HepG2 (cell line): ENCODE measurements around the gene LGALS4. TPM values are rescaled to one million over a fixed set of nuclear protein-coding genes. Genes with fewer than 3 reads are reported as not detected.

Experiments used
- ATF1 ChIP-seq: IDR thresholded peaks from 2 replicates; pipeline ENCODE4 v1.6.1; 2016; ENCODE audit warnings: mild to moderate bottlenecking, control low read depth
- CENPX ChIP-seq: sonication (generic); formaldehyde crosslinking; IDR thresholded peaks from 2 replicates; pipeline ENCODE4 v1.9.0; 2021; ENCODE audit warnings: mild to moderate bottlenecking, missing genetic modification reagents, moderate library complexity
- DNMT3B ChIP-seq: conservative IDR thresholded peaks from 2 replicates; pipeline ENCODE4 v1.6.1; 2016; ENCODE audit warnings: missing biosample characterization, control low read depth
- ELF1 ChIP-seq: sonication (generic); formaldehyde crosslinking; IDR thresholded peaks from 2 replicates; pipeline ENCODE4 v1.4.0; 2020; ENCODE audit warnings: missing genetic modification reagents
- GTF3A ChIP-seq: sonication (generic); formaldehyde crosslinking; conservative IDR thresholded peaks from 2 replicates; pipeline ENCODE4 v1.4.0; 2020; ENCODE audit warnings: mild to moderate bottlenecking, missing genetic modification reagents
- HOXA7 ChIP-seq: sonication (generic); formaldehyde crosslinking; IDR thresholded peaks from 2 replicates; pipeline ENCODE4 v1.8.1; 2022; ENCODE audit warnings: mild to moderate bottlenecking, missing genetic modification reagents, moderate library complexity
- KDM3A ChIP-seq: IDR thresholded peaks from 2 replicates; pipeline ENCODE4 v1.6.1; 2018; ENCODE audit warnings: low read depth, missing compliant biosample characterization
- KLF13 ChIP-seq: sonication (generic); formaldehyde crosslinking; IDR thresholded peaks from 2 replicates; pipeline ENCODE4 v1.4.0; 2020; ENCODE audit warnings: mild to moderate bottlenecking, missing genetic modification reagents
- LCORL ChIP-seq, 2 experiments: fragments of 450-650 bp in 1 of 2; sonication (generic) in 1 of 2; formaldehyde crosslinking in 1 of 2; IDR thresholded peaks; 2 replicates each; pipeline versions ENCODE4 v1.5.0 to v1.6.1; 2017 to 2020; ENCODE audit warnings: antibody characterized with exemption in 1 of 2, missing genetic modification reagents in 1 of 2
- MEIS2 ChIP-seq: sonication (generic); formaldehyde crosslinking; IDR thresholded peaks from 2 replicates; pipeline ENCODE4 v1.9.0; 2021; ENCODE audit warnings: mild to moderate bottlenecking, missing genetic modification reagents
- NFE2L1 ChIP-seq: sonication (generic); formaldehyde crosslinking; IDR thresholded peaks from 2 replicates; pipeline ENCODE4 v1.4.0; 2020; ENCODE audit warnings: missing genetic modification reagents, mild to moderate bottlenecking, borderline replicate concordance
- PTBP1 ChIP-seq: fragments of 200-400 bp; formaldehyde crosslinking; IDR thresholded peaks from 2 replicates; pipeline ENCODE4 v1.6.1; 2018; ENCODE audit warnings: low read length, low read depth; ENCODE audit not compliant: poor library complexity, severe bottlenecking
- RBM22 ChIP-seq: fragments of 200-400 bp; formaldehyde crosslinking; optimal IDR thresholded peaks from 2 replicates; pipeline ENCODE3; 2017; ENCODE audit warnings: mild to moderate bottlenecking, low read length, moderate library complexity
- SIX1 ChIP-seq: sonication (generic); formaldehyde crosslinking; IDR thresholded peaks from 2 replicates; pipeline ENCODE4 v1.4.0; 2020; ENCODE audit warnings: missing genetic modification reagents, borderline replicate concordance
- TBL1XR1 ChIP-seq: fragments of 150-350 bp; IDR thresholded peaks from 2 replicates; pipeline ENCODE4 v1.6.1; 2014; ENCODE audit warnings: borderline replicate concordance, low read length; ENCODE audit not compliant: partially characterized antibody
- TBP ChIP-seq: sonication (generic); formaldehyde crosslinking; IDR thresholded peaks from 2 replicates; pipeline ENCODE4 v1.5.0; 2020; ENCODE audit warnings: missing genetic modification reagents
- ZBTB38 ChIP-seq: sonication (generic); formaldehyde crosslinking; IDR thresholded peaks from 2 replicates; pipeline ENCODE4 v1.5.1; 2020; ENCODE audit warnings: mild to moderate bottlenecking, missing genetic modification reagents
- ZIK1 ChIP-seq: sonication (generic); formaldehyde crosslinking; IDR thresholded peaks from 2 replicates; pipeline ENCODE4 v1.5.0; 2020; ENCODE audit warnings: mild to moderate bottlenecking, low read depth, missing genetic modification reagents, borderline replicate concordance
- ZKSCAN8 ChIP-seq: IDR thresholded peaks from 2 replicates; pipeline ENCODE4 v1.6.1; 2016; ENCODE audit warnings: borderline replicate concordance, missing genetic modification reagents, missing compliant biosample characterization
- ZMYM4 ChIP-seq: sonication (generic); formaldehyde crosslinking; IDR thresholded peaks from 2 replicates; pipeline ENCODE4 v1.8.1; 2023; ENCODE audit warnings: mild to moderate bottlenecking, missing genetic modification reagents
- ZNF282 ChIP-seq: fragments of 450-650 bp; IDR thresholded peaks from 2 replicates; pipeline ENCODE4 v1.6.1; 2018; ENCODE audit not compliant: partially characterized antibody
- ZNF441 ChIP-seq: sonication (generic); formaldehyde crosslinking; IDR thresholded peaks from 2 replicates; pipeline ENCODE4 v1.7.0; 2021; ENCODE audit warnings: missing genetic modification reagents, borderline replicate concordance
- ZNF460 ChIP-seq: sonication (generic); formaldehyde crosslinking; IDR thresholded peaks from 2 replicates; pipeline ENCODE4 v1.5.1; 2020; ENCODE audit warnings: missing genetic modification reagents, mild to moderate bottlenecking, borderline replicate concordance
- ZNF496 ChIP-seq: sonication (generic); formaldehyde crosslinking; IDR thresholded peaks from 2 replicates; pipeline ENCODE4 v1.8.1; 2023; ENCODE audit warnings: mild to moderate bottlenecking, moderate library complexity, missing genetic modification reagents; ENCODE audit not compliant: insufficient replicate concordance
- ZNF615 ChIP-seq: sonication (generic); formaldehyde crosslinking; IDR thresholded peaks from 2 replicates; pipeline ENCODE4 v1.5.0; 2020; ENCODE audit warnings: mild to moderate bottlenecking, missing genetic modification reagents, borderline replicate concordance
- ZNF724P ChIP-seq: sonication (generic); formaldehyde crosslinking; IDR thresholded peaks from 2 replicates; pipeline ENCODE4 v1.8.0; 2022; ENCODE audit warnings: missing genetic modification reagents, borderline replicate concordance
- ZNF761 ChIP-seq: sonication (generic); formaldehyde crosslinking; conservative IDR thresholded peaks from 2 replicates; pipeline ENCODE4 v1.4.0; 2020; ENCODE audit warnings: mild to moderate bottlenecking, missing genetic modification reagents
- ZSCAN21 ChIP-seq: sonication (generic); formaldehyde crosslinking; IDR thresholded peaks from 2 replicates; pipeline ENCODE4 v1.8.0; 2022; ENCODE audit warnings: mild to moderate bottlenecking, missing genetic modification reagents, moderate library complexity, borderline replicate concordance
- polyA plus RNA-seq, 8 experiments: library from polyadenylated mRNA; depleted of rRNA in 3 of 8; stranded (reverse) in 7 of 8; unstranded in 1 of 8; fragments of >200 nt; fragmentation: Illumina TruSeq in 4 of 8; extraction: Trizol in 4 of 8; gene quantifications; 2 replicates each; pipeline versions ENCODE4 v1.2.1 to v1.2.3, GENCODE V29; 2011 to 2016; ENCODE audit warnings: low read depth in 4 of 8, missing spikeins in 1 of 8, mixed read lengths in 1 of 8; ENCODE audit not compliant: insufficient read depth in 1 of 8
- total RNA-seq, 5 experiments: library from RNA; depleted of rRNA; stranded (reverse); fragments of >200 nt; fragmentation: Illumina TruSeq; extraction: Trizol; gene quantifications; 2 replicates each; pipeline ENCODE4 v1.2.3, GENCODE V29; 2016; ENCODE audit warnings: low read depth in 1 of 5
- TF ChIP-seq, protein P1 (sequence below): sonication (generic); formaldehyde crosslinking; IDR thresholded peaks from 2 replicates; pipeline ENCODE4 v1.4.0; 2020; ENCODE audit warnings: missing genetic modification reagents, borderline replicate concordance

Gene LGALS4
- total and polyA plus RNA-seq, 2 of the 13 experiments (the other 11 are each of a cell fraction or from before 2014, with no cell fraction given), result 0.24 to 0.71 TPM

DNA sequence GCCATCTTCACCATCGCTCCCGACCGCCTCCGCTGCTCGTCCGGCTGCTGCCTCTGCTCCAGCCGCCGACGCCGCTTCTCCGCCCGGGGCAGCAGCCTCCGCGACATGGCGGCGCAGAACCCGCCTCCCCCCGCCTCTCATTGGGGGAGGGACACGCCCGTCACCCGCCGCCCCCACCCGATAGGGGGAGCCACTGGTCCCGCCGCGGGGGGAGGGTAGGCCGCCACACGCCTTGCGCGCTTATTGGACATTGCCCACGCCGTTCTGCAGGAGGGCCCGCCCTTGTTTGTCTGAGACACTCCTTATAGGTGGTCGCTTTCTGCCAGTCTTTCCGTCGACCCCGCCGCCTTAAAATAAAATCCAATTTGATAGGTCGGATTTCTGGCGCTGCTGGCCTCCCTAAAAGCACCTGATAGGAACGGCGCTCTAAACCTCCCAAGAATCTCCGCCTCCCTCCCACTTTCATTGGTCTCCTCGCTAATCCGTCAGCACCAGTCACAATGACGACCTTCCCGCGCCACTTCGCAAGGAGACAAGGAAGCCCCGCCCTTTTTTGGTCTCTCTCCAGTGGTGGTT is 37.2 kb upstream of the LGALS4 start, which contains the start of gene HNRNPL (continued):
- TF ChIP-seq ZNF282 (no peak), ZKSCAN8 (no peak), ZNF724P (CRISPR knock-in tag) (no peak), TBL1XR1 (no peak), ZBTB38 (no peak), ZNF441 (CRISPR knock-in tag) (no peak), HOXA7 (CRISPR knock-in tag) (no peak), GTF3A (CRISPR knock-in tag) (no peak), ZNF615 (CRISPR knock-in tag) (no peak), ZSCAN21 (peak; percentile 63; the same call in 1 of the 2 replicates), CENPX (no peak), ZNF761 (CRISPR knock-in tag) (no peak), SIX1 (CRISPR knock-in tag) (no peak), RBM22 (no peak), KLF13 (no peak), LCORL (IDR thresholded peaks at IDR 0.05) (no peak), LCORL (CRISPR knock-in tag; IDR thresholded peaks at IDR 0.05) (no peak), TBP (CRISPR knock-in tag) (no peak), ZMYM4 (CRISPR knock-in tag) (peak; percentile 63; the same call in 1 of the 2 replicates), DNMT3B (CRISPR knock-in tag) (no peak), PTBP1 (no peak), ZIK1 (CRISPR knock-in tag) (0 out of 2 replicates have a peak, but pooled peaks have one; percentile 37), ZNF496 (CRISPR knock-in tag) (no peak), ELF1 (CRISPR knock-in tag) (peak; percentile 63), MEIS2 (CRISPR knock-in tag) (no peak), NFE2L1 (CRISPR knock-in tag) (no peak), KDM3A (0 out of 2 replicates have a peak, but pooled peaks have one; percentile 9), ATF1 (CRISPR knock-in tag) (peak; percentile 98), ZNF460 (CRISPR knock-in tag) (no peak)
- TF ChIP-seq, protein P1, sequence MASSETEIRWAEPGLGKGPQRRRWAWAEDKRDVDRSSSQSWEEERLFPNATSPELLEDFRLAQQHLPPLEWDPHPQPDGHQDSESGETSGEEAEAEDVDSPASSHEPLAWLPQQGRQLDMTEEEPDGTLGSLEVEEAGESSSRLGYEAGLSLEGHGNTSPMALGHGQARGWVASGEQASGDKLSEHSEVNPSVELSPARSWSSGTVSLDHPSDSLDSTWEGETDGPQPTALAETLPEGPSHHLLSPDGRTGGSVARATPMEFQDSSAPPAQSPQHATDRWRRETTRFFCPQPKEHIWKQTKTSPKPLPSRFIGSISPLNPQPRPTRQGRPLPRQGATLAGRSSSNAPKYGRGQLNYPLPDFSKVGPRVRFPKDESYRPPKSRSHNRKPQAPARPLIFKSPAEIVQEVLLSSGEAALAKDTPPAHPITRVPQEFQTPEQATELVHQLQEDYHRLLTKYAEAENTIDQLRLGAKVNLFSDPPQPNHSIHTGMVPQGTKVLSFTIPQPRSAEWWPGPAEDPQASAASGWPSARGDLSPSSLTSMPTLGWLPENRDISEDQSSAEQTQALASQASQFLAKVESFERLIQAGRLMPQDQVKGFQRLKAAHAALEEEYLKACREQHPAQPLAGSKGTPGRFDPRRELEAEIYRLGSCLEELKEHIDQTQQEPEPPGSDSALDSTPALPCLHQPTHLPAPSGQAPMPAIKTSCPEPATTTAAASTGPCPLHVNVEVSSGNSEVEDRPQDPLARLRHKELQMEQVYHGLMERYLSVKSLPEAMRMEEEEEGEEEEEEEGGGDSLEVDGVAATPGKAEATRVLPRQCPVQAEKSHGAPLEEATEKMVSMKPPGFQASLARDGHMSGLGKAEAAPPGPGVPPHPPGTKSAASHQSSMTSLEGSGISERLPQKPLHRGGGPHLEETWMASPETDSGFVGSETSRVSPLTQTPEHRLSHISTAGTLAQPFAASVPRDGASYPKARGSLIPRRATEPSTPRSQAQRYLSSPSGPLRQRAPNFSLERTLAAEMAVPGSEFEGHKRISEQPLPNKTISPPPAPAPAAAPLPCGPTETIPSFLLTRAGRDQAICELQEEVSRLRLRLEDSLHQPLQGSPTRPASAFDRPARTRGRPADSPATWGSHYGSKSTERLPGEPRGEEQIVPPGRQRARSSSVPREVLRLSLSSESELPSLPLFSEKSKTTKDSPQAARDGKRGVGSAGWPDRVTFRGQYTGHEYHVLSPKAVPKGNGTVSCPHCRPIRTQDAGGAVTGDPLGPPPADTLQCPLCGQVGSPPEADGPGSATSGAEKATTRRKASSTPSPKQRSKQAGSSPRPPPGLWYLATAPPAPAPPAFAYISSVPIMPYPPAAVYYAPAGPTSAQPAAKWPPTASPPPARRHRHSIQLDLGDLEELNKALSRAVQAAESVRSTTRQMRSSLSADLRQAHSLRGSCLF (CRISPR knock-in tag), result no peak
